HAP-1 (cell line): ENCODE data around the gene IRAK4.

Experiments used
- DNase-seq, 2 experiments: peaks; one replicate each; pipeline ENCODE4 v3.0.0-alpha.2; 2016 to 2020; ENCODE audit warnings: low spot score in 2 of 2
- H3K27me3 ChIP-seq: fragments of 250-450 bp; sonication (Bioruptor Pico); 2 replicates; pipeline ENCODE4 v1.5.1; 2020; ENCODE audit warnings: low read depth, mild to moderate bottlenecking, moderate library complexity
- H3K36me3 ChIP-seq: fragments of 250-450 bp; sonication (Bioruptor Pico); replicated peaks from 2 replicates; pipeline ENCODE4 v1.5.1; 2020; ENCODE audit warnings: mild to moderate bottlenecking
- H3K4me1 ChIP-seq: fragments of 250-450 bp; sonication (Bioruptor Pico); 2 replicates; pipeline ENCODE4 v1.5.1; 2020; ENCODE audit warnings: mild to moderate bottlenecking
- H3K4me3 ChIP-seq: fragments of 250-450 bp; sonication (Bioruptor Pico); 2 replicates; pipeline ENCODE4 v1.5.1; 2020; ENCODE audit warnings: mild to moderate bottlenecking, moderate library complexity
- H3K9me3 ChIP-seq: fragments of 250-450 bp; sonication (Bioruptor Pico); 2 replicates; pipeline ENCODE4 v1.5.1; 2020; ENCODE audit warnings: mild to moderate bottlenecking, moderate library complexity
- in situ Hi-C: fragments of 300-500 bp; cut with MboI; formaldehyde crosslinking; loops from 3 replicates; pipeline ENCODE4 v1.14.3; 2020; ENCODE audit warnings: low sequenced_read_pairs, inconsistent platforms, mixed read lengths

The IRAK4 gene

DNA sequence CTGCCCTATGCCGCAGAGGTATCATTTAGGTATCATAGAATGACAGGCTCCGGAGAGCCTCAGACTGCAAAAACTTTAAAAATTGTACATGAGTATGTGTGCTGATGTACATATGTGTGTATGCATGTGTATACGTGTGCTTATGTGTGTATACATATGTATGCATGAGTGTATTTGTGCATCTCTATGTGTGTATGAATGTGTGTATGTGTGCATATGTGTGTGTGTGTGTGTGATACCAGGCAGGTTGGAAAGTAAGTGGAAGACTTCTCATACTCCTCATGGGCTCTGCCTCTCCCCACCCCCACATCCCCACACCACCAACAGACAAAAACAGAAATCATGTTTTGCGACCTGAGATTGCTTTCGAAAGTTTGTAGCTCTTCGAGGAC, 76.5 kb downstream of the IRAK4 start:
- DNase-seq, result no peak
- H3K27me3 ChIP-seq, result no peaks in the 10 kb centered on the region
- H3K4me3 ChIP-seq, result peak overlapping the region; percentile 45
- in situ Hi-C loops, result no loop called here
- H3K36me3 ChIP-seq, result no peaks in the 10 kb centered on the region
- peaks cover 4% of the 10 kb centered on the region; the same call in 1 of the 2 replicates for H3K4me1 ChIP-seq
- no peaks in the 10 kb centered on the region for H3K9me3 ChIP-seq

GRCh38 chr12:43835656-43836474, 77.1 kb downstream of the IRAK4 start, which contains the start of gene TMEM117:
Gene TMEM117, plus strand, starts transcription at chr12:43836081.
- in situ Hi-C loops, result no loop called here
- peak; percentile 39 to 63 for DNase-seq
- Histone ChIP-seq H3K4me1 (peaks cover 4% of the 10 kb centered on the region; the same call in 1 of the 2 replicates), H3K27me3 (no peaks in the 10 kb centered on the region), H3K36me3 (no peaks in the 10 kb centered on the region), H3K4me3 (peak within 1 kb of the TSS; percentile 45), H3K9me3 (no peaks in the 10 kb centered on the region)

DNA sequence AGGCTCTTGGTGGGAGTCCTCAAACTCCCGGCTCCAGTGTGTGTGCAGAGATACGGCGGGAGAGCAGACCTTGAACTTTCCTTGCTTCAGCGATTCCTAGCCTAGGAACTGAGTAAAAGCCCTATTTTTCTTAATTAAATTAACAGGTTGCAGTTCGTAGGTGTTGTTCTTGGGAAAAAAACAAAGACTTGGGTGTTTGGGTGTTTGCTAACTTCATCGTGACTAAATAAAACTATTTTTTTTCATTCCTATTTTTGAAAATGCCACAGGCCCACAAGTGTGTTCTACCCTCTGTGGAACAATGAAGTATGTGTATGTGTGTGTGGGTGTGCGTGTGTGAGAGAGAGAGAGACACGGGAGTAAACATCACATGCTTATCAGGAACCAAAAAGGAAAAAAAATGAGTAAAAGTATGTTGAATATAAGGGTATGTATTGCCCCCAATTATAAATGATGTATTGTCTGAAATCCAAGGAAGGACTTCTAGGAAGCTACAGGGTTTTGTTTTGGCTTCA, 77.8 kb downstream of the IRAK4 start:
- no peaks in the 10 kb centered on the region for H3K9me3 ChIP-seq
- H3K4me1 ChIP-seq, result peaks cover 4% of the 10 kb centered on the region; the same call in 1 of the 2 replicates
- no peaks in the 10 kb centered on the region for H3K27me3 ChIP-seq
- peak; percentile 18 to 31 for DNase-seq
- peak overlapping the region; percentile 45 for H3K4me3 ChIP-seq
- in situ Hi-C loops, result no loop called here
- H3K36me3 ChIP-seq, result no peaks in the 10 kb centered on the region
